OCI-LY1 (cell line): ENCODE data around the gene BSCL2.

Experiments used
- EZH2 ChIP-seq: fragments of 200-600 bp; sonication (generic), shearing (Covaris generic); IDR thresholded peaks from 2 replicates; pipeline ENCODE4 v1.8.0; 2017; ENCODE audit warnings: borderline replicate concordance, mixed run types, mild to moderate bottlenecking, antibody characterized with exemption, low read length, moderate library complexity, mixed read lengths
- TF ChIP-seq, protein P1 (sequence below): fragments of 200-600 bp; sonication (generic), shearing (Covaris generic); IDR thresholded peaks from 2 replicates; pipeline ENCODE4 v1.5.1; 2017; ENCODE audit warnings: mild to moderate bottlenecking, antibody characterized with exemption, low read length, moderate library complexity, mixed read lengths

DNA sequence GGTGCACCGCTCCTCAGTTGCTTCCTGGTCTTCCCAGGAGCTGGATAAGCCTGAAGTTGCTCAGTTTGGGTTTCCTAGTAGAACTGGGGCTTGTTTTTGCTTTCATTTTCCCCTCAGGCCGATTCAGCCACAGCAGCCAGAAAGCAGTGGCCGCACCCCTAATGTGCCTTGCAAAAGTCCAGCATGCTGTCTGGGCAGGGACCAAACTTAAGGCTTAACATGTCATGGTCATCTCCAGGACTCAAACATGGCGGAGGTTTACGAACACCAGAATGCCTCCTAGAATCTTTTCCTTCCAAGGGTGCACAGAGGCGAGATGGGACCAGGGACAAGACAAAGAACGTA is 2.7 kb upstream of the BSCL2 start:
- TF ChIP-seq, protein P1, sequence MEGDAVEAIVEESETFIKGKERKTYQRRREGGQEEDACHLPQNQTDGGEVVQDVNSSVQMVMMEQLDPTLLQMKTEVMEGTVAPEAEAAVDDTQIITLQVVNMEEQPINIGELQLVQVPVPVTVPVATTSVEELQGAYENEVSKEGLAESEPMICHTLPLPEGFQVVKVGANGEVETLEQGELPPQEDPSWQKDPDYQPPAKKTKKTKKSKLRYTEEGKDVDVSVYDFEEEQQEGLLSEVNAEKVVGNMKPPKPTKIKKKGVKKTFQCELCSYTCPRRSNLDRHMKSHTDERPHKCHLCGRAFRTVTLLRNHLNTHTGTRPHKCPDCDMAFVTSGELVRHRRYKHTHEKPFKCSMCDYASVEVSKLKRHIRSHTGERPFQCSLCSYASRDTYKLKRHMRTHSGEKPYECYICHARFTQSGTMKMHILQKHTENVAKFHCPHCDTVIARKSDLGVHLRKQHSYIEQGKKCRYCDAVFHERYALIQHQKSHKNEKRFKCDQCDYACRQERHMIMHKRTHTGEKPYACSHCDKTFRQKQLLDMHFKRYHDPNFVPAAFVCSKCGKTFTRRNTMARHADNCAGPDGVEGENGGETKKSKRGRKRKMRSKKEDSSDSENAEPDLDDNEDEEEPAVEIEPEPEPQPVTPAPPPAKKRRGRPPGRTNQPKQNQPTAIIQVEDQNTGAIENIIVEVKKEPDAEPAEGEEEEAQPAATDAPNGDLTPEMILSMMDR, result no peak
- TF ChIP-seq EZH2, result no peak
